Stimulated activated CD8-positive, alpha-beta memory T cell treated with anti-CD3 and anti-CD28 coated beads, Interleukin-4, amount 100 ng/mL, for 4 hours (primary cell): ENCODE data around the gene AFF3.

Experiments used
- DNase-seq, 2 donors: peaks; one replicate each; pipeline ENCODE4 v3.0.0-alpha.2; 2020; ENCODE audit warnings: low read depth in 2 of 2, low spot score in 1 of 2

The AFF3 gene

DNA sequence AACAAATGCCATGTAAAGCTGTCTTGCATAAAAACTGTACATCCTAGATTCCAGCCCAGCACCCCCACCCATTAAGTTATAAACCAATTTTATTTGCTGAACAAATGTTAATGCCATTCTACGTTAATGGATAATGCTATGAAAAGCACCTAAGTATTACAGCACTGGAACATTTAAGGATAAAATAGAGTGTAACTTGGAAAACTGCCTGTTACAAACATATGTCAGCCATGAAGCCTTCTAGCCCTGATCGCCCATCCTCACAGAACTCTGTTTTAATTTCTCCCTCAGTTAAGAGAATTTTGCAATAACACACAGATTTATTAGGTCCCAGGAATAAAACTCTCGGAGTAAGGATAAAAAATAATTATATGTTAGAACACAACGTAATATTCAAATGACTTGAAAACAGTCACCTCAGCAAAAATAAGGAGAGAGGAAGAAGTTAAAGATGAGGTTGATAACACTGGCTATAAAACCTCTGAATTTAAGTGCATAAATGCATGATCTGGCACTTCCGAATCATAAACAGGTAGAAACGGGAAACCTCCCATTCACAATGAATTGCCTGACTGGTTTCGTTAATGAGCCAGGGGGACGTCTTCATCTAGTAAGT, 308.7 kb downstream of the AFF3 start:
- no peak for DNase-seq

DNA sequence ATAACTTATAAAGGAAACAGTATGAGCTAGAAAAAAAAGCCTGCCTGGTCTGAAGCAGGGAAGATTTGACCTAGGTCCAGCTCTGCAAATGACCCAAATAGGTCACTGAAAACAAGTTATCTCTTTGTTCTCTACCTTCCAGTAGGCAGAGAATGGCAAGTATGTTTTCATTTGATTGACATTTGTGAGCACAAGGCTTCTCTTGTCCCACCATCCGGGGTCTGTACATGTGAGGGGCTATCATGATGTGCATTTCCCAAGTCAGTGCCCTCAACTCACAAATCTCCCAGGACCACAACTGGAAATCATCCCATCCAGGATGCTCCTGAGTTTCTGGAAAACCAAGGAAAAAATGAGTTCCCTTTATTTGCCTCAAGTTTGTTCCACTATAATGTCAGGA, 309.5 kb downstream of the AFF3 start:
- DNase-seq = no peak

DNA sequence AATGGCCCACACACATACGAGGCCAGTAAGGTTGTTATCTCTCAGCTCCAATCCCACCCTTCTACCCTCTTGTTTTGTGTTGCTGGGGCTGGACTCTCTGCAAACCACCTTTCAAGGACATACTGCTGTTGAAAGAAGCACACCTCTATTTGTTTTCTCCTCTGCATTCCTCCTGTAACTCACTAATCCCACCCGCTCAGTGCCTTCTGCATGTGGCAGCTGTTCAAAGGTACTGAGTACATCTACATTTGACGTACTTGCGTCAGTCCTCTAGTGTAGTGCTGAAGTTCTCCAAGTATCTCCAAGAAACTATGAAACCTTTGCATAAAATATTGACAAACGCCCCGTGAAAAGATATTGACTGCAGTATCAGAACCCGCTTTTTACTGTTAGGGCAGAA, 310.6 kb downstream of the AFF3 start:
- no peak for DNase-seq

DNA sequence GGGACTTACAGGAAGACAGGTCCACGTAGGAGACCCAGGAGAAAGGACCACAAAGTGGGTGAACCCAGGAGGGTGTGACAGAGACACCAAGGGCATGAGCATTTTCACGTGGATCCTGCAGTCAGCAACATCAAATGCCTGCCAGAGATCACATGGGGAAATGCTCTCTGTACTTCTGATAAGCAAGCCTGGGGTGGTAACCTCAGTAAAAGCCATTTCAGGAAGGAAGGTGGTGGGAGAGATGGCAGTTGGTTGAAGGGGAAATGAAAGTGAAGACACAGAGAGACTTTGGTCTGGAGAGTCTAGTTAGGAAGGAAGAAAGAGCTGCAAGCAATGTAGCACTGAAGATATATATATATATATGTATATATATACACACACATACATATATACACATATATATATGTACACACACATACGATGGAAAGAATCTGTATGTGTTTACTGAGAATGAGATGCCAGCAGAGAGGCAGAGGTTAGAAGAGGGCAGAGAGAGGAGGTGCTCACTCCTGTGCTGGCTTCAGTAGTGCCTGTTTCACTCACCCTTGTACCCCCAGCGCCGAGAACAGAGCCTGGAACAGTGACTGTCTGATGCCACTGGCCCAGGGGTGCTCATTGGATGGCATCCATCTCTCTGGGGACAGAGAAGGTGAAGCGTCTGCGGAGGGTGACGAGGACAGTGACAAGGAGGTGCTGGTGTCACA, 314.9 kb downstream of the AFF3 start:
- DNase-seq = no peak

DNA sequence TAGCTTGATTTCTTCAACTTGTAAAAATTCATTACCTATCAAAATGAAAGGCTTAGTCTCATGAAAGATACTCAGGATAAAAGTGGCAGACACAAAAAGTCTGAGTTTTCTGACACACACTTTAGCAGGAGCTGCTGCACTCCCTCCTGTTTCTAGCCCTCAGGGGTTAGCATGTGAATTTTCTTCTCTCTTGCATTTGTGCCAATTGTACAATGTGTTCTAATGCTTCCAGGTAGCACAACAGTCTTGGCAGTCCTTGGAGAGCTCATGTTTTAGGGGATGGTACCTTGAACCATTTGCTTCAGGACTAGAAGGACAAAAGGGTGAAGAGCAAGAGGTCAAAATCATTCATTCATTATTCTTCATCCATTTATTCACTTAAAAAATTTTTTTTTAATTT, 316.8 kb downstream of the AFF3 start:
- no peak for DNase-seq

DNA sequence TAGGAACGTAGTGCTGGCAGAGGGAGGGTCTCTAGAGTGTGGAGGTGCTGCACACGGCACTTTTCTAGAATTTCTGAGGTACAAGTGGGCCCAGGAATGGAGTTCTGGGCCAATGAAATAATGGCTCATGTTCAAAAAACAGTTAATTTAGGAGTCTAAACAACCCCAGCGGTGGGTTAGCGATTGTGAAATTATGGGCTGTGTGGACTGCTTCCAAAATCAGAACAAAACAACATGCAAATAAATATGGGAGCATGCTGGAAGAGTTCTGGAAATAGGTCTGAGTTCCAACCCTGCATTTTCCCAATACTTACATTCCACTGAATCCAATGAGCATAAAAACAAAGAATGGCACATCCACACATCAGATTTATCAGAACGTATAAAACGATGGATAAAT, 317.6 kb downstream of the AFF3 start:
- no peak for DNase-seq

DNA sequence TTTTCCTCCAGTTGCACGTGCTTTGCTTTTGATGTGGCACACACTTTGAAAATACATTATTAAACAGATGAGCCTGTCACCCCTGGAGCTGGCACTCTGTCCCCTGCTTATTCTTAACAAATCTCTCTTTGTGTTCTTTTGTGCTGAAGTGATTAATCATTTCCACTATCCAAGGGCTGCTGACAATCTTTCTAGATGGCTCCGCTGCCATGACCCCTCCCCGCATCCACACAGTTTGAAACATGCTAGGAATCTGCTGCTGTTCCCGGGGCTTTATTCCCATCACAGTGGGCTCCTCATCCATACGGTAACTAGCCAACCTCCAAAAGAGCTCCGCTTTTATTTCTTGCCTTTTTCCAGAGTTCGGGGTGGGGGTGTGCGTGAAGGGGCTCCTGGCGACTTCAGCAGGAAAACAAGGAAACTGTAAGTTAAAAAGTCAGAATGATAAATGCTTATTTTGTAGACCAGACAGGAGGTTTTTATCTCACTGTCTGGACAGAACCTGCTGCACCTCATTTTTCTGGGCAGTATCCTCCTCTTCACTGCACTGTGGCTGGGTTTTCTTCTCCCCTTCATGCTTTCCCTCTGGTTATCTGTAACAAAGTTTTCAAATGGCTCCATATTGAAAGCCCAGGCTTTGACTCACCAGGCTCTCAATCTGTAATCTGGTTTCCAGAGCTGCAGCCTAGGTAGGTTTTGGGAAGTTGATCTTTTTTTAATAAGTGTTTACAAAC, 319.7 kb downstream of the AFF3 start:
- DNase-seq = no peak

DNA sequence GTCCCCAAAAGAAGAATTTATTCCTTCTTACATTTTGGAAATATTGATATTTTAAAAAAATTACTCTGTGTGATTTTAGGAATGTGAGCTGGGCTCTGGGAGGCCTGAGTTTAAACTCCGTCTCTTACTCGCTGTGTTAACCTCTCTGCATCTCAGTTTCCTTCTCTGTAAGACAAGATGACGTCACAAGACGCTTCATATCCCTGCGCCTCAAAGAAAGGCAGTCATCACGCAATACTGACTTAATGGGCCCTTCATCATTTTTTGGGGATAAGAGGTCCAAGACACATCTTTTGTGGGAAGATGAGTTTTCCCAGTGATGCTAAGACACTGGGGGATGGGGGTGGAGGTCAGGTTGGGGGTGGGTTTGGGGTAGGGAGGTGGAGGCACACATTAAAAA, 320.4 kb downstream of the AFF3 start:
- DNase-seq = no peak

DNA sequence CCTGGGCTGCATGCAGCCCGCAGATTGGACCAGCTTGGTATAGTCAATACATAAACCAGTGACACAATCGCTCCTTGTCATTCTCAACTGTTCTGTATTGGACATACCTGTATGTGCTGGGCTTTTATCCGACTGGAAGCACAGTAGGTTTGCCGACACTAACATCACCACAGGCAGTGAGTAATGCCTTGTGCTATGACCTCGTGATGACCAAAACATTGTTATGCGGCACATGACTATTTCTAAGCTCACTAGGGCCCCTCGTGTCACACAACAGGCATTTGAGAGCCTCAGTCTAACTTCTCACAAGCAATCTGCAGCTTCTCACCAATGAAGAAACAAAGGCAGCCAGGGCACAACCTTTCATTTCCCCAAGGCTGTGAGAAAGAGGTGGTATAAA, 320.8 kb downstream of the AFF3 start:
- DNase-seq = no peak

DNA sequence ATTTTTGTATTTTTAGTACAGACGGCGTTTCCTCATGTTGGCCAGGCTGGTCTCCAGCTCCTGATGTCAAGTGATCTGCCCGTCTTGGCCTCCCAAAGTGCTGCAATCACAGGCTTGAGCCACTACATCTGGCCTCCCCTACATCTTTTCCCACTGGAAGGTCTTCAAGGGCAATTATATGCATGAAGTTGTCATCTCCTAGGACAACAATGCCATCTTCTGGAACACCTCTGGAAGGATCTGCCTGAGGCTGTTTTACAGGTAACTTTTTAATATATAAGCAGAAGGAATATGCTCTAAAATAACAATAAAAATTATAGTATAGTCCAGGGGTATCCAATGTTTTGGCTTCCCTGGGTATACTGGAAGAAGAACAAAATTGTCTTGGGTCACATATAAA, 321.4 kb downstream of the AFF3 start:
- no peak for DNase-seq

DNA sequence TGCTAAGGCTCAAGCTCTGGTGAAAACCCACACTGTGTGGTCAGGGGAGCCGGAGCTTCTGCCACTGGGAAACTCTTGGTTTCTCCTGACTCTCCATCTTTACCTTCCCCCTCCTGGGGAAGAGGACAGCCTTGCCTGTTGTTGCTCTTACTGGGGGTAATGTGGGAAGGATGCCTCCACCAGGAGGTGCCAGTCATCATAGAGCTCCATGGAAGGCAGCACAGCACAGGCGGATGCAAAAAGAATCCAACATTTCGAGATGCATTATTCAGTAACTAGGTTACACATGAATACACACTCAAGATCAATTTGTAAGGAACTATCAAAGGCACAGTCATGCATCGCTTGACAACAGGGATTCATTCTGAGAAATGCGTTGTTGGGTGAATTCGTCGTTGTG, 322.6 kb downstream of the AFF3 start:
- DNase-seq = no peak

DNA sequence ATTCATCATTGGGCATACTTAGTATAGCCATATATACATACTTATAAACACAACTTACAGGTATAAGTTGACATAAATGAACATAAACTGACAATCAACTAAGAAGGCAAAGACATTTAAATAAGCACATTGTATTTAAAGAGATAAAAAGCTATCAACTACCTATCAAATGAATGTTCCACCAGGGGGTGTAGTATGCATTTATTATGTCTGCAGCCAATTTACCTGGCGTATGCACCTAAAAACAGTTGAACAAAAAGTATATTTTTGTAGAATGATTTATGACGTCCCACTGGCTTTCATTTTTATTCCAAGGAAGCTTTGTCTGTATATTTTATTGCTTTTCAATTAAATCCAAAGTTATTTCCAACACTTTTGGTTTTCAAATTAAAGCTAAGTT, 323.5 kb downstream of the AFF3 start:
- no peak for DNase-seq

DNA sequence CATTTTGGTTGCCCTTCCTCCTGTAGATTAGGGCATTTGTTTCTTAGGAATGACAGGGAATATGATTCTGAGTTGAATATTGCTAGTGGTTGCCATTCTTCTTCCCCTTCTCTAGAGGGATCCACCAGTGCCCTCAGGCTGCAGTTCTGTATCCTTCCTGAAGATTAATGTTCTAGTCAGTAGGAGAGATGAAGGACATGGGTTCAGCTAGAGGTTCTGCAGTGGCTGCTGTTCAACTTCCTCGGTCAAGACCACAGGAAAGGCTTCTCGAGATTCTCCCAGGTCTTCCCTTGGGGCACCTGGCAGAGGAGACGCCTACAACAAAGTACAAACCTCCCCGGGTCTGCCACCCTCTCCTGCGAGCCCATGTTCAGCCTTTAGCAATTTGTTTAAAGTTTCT, 325.5 kb downstream of the AFF3 start:
- no peak for DNase-seq

DNA sequence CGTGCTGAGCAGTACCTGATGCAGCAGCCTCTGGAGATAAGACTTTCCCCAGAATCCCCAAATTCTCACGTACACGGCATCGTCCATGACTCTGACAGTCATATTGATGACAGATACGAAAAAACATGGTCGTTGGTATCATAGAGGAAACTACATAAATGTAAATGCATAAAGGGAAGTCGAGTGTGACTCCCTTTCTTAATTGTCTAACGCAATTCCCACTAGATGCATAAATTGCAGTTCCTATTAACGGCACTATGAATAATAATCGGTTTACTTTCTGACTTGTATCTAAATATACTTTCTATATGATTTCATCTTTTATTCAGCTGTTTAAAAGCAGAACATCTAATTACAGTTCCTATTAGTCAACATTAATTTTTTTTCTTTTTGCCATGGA, 330.0 kb downstream of the AFF3 start:
- no peak for DNase-seq

DNA sequence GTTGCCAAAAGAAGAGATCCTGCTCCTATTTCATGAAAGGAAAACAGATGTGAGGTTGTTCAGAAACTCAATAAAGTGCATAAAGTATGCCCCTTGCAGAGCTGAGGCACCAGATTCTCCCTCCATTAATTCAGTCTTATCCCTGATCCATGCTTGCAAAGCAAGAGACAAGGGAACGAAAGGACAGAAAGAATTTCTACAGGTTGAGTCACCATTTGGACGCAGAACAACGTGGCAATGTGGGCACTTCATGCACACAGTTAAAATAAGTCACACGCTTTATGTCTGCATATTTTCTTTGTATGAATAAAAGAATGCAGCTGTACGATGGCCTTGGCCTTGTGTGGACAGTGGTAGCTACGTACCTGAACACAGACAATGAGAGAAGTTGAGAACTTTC, 330.8 kb downstream of the AFF3 start:
- no peak for DNase-seq

DNA sequence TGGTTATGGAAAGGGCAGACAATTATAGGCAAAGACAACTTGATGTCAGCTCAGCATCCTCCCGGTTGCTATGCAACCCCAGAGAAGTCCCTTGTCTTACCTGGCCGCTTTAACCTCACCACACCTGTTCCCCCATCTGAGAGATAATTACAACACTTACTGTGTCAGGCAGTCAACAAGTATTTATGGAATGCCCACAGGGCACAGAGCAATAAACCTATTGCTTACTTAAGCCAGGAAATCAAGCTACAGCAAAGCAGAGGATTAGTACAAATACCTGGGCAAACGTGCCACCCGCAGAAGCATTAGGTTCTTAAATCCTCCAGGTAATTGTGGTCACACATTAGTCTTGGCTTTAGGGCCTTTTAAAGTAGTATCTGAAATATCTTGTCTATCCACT, 332.2 kb downstream of the AFF3 start:
- DNase-seq = no peak

DNA sequence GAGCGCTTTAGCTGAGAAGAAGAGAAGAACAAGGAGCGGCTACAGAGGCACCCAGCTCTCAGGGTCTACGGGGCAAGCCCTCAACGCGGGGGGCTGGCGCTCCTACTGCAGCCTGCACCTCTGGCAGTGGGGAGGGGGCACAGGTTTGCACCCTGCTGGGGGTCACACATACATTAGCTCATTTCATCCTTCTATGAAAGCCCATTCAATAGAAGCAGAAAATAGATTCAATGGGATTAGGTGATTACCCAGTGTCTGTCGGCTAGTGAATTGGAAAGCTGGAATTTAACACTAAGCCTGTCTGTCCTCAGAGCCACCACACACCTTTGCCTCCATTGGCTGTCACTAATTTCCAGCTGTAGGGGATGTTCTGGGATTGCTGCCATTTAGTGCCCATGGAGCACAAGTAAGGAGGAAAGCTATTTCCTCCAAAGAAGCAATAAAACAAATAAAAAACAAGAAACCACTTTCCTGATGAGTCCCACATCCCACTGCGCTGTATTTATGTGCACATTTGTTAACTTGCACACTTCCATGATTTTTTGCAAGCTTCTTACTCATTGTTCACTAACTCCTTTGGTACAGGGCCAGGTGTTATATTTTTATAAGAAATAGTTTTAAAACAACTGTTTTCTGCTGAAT, 333.0 kb downstream of the AFF3 start:
- no peak for DNase-seq

DNA sequence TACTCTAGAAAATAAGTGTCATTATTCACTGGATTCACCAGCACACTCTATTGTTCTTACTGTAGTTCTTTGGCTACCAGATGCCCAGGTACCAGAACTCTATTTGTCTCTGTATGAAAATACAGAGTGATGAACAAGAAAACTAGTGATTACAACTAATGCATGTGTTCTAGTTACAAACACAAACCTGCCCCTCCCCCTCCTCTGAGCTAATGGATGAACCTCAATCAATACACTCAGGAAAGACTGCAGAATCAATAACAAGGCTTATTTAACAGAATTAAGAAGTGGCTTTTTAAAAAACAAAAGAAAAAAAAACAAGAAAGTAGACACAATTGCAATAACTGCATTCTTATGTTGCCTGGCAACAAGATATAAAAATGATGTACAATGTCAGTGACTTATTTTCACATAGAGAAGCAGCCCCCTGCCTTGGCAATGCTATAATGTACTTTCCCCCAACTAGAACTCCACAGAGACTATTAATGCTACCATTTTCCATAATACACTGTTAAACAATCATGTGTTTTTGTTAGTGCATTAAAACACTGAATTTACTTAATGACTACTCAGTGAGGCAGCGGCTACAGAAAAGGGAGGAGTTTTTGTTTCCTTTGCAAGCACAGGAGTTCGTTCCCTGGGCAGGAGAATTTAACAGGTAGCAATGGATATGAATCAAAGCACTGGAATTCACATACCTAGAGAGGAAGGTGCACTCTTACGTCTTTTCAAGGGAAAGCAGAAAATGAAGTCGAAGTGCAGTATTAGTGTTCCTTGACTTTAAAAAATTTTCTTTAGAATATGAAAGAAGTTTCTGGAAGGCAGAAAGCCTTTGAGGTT, 333.8 kb downstream of the AFF3 start:
- DNase-seq = no peak

DNA sequence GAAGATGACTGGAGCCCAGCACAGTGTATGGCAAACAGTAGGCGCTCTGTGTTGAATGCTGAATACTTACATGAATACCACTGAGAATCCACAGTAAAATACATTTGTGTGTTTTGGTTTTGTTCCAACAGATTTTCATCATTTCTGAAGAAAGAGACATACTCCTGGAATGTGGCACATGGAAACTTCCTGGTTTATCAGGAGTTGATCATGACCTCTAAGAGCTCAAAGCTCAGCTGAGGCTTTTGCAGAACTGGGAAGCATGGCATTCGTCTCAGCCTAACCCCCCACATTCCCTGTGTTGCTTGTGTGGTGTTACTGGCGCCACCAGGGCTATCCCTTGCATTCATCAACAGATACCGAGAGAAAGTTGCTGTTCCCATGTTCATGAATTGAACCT, 335.6 kb downstream of the AFF3 start:
- DNase-seq = no peak

DNA sequence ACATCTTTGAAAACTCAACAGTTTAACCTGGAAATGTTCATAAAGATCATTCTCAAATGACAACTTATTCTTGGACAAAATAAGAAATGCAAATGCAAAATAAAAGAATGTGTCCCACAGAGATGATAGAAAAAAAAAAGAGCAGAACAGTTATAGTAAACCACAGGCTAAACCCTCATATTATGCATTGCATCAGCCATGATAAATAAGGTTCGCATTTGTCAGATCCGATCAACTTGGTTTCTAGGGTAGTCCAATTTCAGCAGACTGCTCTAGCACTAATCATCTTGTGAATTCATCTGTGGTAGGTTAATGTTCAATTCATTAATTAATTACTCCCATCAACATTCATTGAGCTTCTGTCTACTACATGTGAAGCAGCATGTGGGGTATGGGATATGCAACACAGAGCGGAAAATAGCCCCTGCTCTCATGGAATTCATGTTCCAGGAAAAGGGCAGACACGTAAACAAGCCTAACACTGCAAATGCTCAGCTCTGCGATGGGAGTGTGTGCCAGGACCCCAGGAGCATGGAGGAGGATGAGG, 336.4 kb downstream of the AFF3 start:
- DNase-seq = no peak

DNA sequence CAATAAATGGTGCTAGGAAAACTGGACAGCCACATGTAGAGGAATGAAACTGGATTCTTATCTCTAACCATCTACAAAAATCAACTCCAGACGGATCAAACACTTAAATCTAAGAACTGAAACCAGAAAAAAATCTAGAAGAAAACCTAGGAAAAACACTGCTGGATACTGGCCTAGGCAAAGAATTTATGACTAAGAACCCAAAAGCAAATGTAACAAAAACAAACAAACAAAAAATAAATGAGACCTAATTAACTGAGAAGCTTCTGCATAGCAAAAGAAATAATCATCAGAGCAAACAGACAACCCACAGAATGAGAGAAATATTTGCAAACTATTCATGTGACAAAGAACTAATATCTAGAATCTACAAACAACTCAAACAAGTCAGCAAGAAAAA, 338.5 kb downstream of the AFF3 start:
- DNase-seq = no peak
